AG09309 (cell line): ENCODE results near the gene C9orf153.
A peak's percentile ranks its signal among the peaks of the same experiment; 100 is the strongest.

ENCODE experiments used
- DNase-seq: peaks from one replicate; pipeline ENCODE4 v3.0.0-alpha.2; 2010; ENCODE audit warnings: low read depth
- H3K4me3 ChIP-seq: 2 replicates; pipeline ENCODE4 v1.5.1; 2011; ENCODE audit warnings: mild to moderate bottlenecking, low read depth, low read length, moderate library complexity; ENCODE audit not compliant: control insufficient read depth
- TF ChIP-seq, protein P1 (sequence below): IDR thresholded peaks from 2 replicates; pipeline ENCODE4 v1.5.1; 2011; ENCODE audit warnings: mild to moderate bottlenecking, low read depth, low read length, inconsistent platforms; ENCODE audit not compliant: insufficient read depth, control insufficient read depth; ENCODE audit errors: missing control alignments

The C9orf153 gene

DNA sequence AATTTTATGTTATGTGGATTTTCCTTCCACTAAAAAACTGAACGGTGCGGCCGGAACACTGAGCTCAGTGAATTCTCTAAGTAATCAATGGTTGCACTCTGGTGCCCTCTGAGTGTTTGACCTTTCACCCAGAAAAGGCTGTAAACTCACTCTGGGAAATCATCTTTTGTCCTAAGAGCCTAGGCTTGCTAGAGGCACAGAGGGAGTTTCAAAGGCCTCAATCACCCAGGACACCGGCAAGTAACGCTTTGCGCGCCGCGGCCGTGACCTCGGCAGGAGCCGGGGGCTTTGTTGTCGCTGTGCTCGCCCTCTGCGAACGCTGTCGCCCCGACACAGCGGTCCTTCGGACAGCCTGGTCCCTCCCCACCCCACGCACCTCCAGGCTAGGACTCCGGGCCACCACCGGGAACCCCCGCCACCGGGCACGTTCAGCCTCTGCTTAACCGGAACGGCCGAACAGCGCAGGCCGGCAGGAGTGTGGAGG lies 22.2 kb upstream of the C9orf153 start:
- TF ChIP-seq, protein P1, sequence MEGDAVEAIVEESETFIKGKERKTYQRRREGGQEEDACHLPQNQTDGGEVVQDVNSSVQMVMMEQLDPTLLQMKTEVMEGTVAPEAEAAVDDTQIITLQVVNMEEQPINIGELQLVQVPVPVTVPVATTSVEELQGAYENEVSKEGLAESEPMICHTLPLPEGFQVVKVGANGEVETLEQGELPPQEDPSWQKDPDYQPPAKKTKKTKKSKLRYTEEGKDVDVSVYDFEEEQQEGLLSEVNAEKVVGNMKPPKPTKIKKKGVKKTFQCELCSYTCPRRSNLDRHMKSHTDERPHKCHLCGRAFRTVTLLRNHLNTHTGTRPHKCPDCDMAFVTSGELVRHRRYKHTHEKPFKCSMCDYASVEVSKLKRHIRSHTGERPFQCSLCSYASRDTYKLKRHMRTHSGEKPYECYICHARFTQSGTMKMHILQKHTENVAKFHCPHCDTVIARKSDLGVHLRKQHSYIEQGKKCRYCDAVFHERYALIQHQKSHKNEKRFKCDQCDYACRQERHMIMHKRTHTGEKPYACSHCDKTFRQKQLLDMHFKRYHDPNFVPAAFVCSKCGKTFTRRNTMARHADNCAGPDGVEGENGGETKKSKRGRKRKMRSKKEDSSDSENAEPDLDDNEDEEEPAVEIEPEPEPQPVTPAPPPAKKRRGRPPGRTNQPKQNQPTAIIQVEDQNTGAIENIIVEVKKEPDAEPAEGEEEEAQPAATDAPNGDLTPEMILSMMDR: no peak
- no peak for DNase-seq

DNA sequence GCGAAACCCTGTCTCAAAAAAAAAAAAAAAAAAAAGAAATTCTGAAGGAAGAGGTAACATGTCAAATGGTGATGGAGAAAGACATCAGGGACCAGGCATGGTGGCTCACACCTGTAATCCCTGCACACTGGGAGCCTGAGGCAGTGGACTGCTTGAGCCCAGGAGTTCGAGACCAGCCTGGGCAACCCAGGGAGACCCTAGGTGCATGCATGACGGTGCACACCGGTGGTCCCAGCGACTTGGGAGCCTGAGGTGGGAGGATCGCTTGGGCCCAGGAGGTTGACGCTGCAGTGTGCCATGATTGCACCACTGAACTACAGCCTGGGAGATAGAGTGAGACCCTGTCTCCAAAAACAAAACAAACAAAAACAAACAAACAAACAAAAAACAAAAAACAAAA lies 21.1 kb upstream of the C9orf153 start:
- DNase-seq: no peak
- no peak overlapping the region for H3K4me3 ChIP-seq
- TF ChIP-seq, protein P1: no peak

More for the DNA sequence above, 22.2 kb upstream of the C9orf153 start:
- peak overlapping the region; percentile 93 for H3K4me3 ChIP-seq

DNA sequence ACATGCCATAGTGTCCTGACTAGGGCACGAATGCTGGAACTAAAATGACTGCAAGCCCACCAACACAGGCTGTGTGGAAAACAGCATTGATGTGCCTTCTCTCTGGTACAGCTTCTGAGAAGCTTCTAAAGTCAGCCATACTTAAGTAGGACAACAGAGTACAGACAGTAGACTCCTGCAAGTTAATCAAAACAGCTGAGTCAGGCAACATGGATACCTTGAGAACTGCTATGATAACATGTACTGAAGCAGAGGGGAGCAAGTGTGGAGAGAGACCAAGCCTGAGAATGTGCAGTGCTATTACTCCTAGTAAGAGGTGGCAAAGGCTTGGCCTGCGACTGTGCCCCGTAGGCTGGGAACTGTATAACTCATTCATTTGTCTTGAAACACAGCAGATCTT lies 20.4 kb upstream of the C9orf153 start:
- no peak for DNase-seq
- H3K4me3 ChIP-seq: no peak overlapping the region
- TF ChIP-seq, protein P1: no peak

DNA sequence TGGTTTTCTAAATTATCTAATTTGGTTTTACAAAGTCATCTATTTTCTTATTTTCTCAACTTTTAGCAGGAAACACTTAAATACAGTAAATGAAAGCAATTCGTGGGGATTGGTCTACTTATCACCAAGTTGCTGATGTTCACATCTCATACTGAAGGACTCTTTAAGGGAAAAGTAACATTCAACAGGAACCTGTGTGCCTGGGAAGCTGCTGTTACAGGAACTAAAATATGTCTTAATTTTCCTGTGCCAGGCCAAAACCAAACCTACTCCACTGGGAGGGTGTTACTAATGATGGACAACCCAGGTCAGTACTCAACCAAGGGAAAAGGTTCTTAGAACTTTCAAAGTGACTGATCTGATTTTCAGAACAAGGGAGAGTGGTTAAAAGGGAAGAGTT lies 17.6 kb upstream of the C9orf153 start:
- no peak for DNase-seq
- TF ChIP-seq, protein P1: no peak
- H3K4me3 ChIP-seq: no peak overlapping the region

DNA sequence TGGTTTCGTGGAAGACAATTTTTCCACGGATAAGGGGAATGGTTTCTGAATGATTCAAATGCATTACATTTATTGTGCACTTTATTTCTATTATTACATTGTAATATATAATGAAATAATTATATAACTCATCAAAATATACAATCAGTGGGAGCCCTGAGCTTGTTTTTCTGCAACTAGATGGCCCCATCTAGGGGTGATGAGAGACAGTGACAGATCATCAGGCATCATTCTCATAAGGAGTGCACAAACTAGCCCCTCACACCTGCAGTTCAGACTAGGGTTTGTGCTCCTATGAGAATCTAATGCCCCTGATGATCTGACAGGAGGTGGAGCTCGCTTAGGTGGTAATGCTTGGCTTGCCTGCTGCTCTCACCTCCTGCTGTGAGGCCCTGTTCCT lies 16.5 kb upstream of the C9orf153 start:
- no peak for DNase-seq

DNA sequence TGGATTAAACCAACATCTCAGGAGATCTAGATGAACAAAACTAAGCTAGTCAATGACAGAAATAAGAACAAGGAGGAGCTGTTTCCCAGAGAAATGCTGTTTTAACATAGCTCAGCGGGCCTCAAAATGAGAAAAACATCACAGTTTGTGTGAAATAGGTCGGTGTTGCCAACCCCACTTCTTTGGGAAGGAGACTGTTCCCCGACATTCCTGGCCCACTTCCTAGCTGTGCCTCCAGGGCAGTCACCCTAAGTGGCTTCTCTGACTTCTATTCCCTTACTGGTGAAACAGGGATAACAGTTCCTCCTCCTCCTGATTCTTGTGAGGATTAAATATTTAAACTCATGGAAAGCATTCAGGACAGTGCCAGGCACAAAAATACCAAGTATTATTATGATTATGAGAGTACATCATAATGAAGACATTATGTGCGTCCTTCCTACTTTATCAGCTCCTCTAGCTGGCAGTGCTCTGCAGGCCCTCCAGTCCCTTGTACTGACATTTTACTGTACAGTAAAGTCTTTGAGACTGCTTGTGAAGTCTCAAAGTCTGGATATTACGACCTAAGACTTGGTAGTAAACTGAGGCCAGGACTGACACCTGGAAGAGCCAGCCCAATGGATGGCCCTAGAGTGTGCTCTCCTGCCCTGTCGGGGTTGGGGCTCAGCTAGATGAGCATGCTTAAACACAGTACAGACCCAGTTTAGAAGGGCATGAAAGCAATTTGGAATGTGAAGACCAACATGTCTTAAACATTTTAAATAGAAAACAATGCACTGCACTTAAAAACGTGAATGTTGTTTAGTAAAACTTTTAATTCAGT lies 15.6 kb upstream of the C9orf153 start:
- H3K4me3 ChIP-seq: no peak overlapping the region
- TF ChIP-seq, protein P1: no peak
- no peak for DNase-seq

More for the DNA sequence above, 16.5 kb upstream of the C9orf153 start:
- no peak overlapping the region for H3K4me3 ChIP-seq
- TF ChIP-seq, protein P1: peak; percentile 31

DNA sequence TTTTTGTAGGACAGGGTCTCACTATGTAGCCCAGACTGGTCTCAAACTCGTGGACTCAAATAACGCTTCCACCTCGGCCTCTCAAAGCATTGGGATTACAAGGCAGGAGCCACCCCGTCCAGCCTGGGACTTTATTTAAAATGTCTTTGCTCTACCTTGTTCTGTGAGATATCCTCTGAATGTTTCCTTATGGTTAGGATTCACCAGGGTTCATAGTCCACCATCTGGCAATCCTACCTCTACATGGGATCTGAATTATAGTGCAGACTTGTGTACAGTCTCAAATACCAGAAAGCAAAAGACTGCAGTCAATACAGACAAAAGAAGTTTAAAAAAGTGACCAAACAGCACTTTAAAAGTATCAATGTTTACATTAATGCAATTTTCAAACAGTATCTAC lies 12.8 kb upstream of the C9orf153 start:
- TF ChIP-seq, protein P1: no peak
- no peak overlapping the region for H3K4me3 ChIP-seq
- no peak for DNase-seq
